Prostate gland (tissue), 2 donors: ENCODE data around the gene ARHGEF4. TPM values are rescaled to one million over a fixed set of nuclear protein-coding genes. Genes with fewer than 3 reads are reported as not detected.

Source experiments
- DNase-seq: peaks from one replicate; pipeline ENCODE4 v3.0.0-alpha.2; 2019; ENCODE audit warnings: low spot score
- H3K27ac ChIP-seq, 2 donors: fragments of 200-600 bp; sonication (generic); 2 replicates each; pipeline ENCODE4 v1.5.1; 2017 to 2019
- H3K27me3 ChIP-seq: fragments of 200-600 bp; sonication (generic); replicated peaks from 2 replicates; pipeline ENCODE4 v1.5.1; 2019; ENCODE audit not compliant: insufficient read depth
- H3K36me3 ChIP-seq, 2 donors: fragments of 200-600 bp; sonication (generic); 1 replicate in 1 of 2; 2 replicates in 1 of 2; pipeline versions ENCODE4 v1.5.1 to v1.8.1; 2017 to 2019
- H3K4me1 ChIP-seq: fragments of 200-600 bp; sonication (generic); replicated peaks from 2 replicates; pipeline ENCODE4 v1.5.1; 2019
- H3K4me3 ChIP-seq, 2 donors: fragments of 200-600 bp; sonication (generic); 2 replicates each; pipeline ENCODE4 v1.5.1; 2017 to 2019
- H3K9me3 ChIP-seq: fragments of 200-600 bp; sonication (generic); 2 replicates; pipeline ENCODE4 v1.5.1; 2017
- POLR2A ChIP-seq: fragments of 450-650 bp; IDR thresholded peaks from one replicate; pipeline ENCODE4 v1.6.1; 2016; ENCODE audit warnings: antibody characterized with exemption, mild to moderate bottlenecking
- POLR2AphosphoS5 ChIP-seq: sonication (generic); formaldehyde crosslinking; IDR thresholded peaks from one replicate; pipeline ENCODE4 v1.6.1; 2017; ENCODE audit warnings: antibody characterized with exemption
- WGBS: methylation state at CpG from one replicate; pipeline ENCODE4 v1.1.5; 2018; 5-methylcytosine and 5-hydroxymethylcytosine counted together
- intact Hi-C: fragments of 100-400 bp; cut with DNase I; formaldehyde crosslinking; loops from one replicate; pipeline ENCODE4 v1.14.2; 2022
- total RNA-seq, 2 donors: library from RNA; depleted of rRNA; stranded (reverse); fragments of >200 nt; gene quantifications; one replicate each; pipeline ENCODE4 v1.1.0, GENCODE V29; 2016
- TF ChIP-seq, protein P1 (sequence below), 4 experiments: fragments of 200-600 bp in 2 of 4; fragments of 450-650 bp in 2 of 4; sonication (generic) in 2 of 4; IDR thresholded peaks; 1 replicate in 3 of 4; 2 replicates in 1 of 4; pipeline ENCODE4 v1.5.1; 2016 to 2019; ENCODE audit warnings: antibody characterized with exemption in 4 of 4, mild to moderate bottlenecking in 2 of 4, moderate library complexity in 2 of 4

ARHGEF4 gene
- total RNA-seq, 2 donors from 2014 or later: 9.6 to 56.0 TPM

GRCh38 chr2:130791617-130791939 is 45.1 kb upstream of the ARHGEF4 start:
- Histone ChIP-seq H3K4me1 (no peaks in the 10 kb centered on the region), H3K27me3 (no peaks in the 10 kb centered on the region), H3K27ac (no peak overlapping the region), H3K4me3 (no peak overlapping the region), H3K9me3 (no peaks in the 10 kb centered on the region), H3K36me3 (no peaks in the 10 kb centered on the region)
- WGBS: 25% methylated on average over 4 of the region's 4 CpGs
- no peak for DNase-seq
- TF ChIP-seq POLR2A (no peak), POLR2AphosphoS5 (no peak)
- TF ChIP-seq, protein P1, sequence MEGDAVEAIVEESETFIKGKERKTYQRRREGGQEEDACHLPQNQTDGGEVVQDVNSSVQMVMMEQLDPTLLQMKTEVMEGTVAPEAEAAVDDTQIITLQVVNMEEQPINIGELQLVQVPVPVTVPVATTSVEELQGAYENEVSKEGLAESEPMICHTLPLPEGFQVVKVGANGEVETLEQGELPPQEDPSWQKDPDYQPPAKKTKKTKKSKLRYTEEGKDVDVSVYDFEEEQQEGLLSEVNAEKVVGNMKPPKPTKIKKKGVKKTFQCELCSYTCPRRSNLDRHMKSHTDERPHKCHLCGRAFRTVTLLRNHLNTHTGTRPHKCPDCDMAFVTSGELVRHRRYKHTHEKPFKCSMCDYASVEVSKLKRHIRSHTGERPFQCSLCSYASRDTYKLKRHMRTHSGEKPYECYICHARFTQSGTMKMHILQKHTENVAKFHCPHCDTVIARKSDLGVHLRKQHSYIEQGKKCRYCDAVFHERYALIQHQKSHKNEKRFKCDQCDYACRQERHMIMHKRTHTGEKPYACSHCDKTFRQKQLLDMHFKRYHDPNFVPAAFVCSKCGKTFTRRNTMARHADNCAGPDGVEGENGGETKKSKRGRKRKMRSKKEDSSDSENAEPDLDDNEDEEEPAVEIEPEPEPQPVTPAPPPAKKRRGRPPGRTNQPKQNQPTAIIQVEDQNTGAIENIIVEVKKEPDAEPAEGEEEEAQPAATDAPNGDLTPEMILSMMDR (IDR thresholded peaks at IDR 0.05): no peak
- intact Hi-C loops: loop anchor here (10.0 kb wide), 1 partner anchor 303 kb away; the partner anchor contains the start of gene FAM168B

- no peak overlapping the region for H3K27ac ChIP-seq
- no peaks in the 10 kb centered on the region for H3K9me3 ChIP-seq
- 44% methylated on average over 2 of the region's 2 CpGs for WGBS
- intact Hi-C loops: loop anchor here (10.0 kb wide), 1 partner anchor 299 kb away; the partner anchor contains the start of gene FAM168B
- no peaks in the 10 kb centered on the region for H3K27me3 ChIP-seq
- H3K36me3 ChIP-seq: no peaks in the 10 kb centered on the region
- TF ChIP-seq POLR2AphosphoS5 (no peak), POLR2A (no peak)
- TF ChIP-seq, protein P1 (IDR thresholded peaks at IDR 0.05): no peak
- H3K4me3 ChIP-seq: no peak overlapping the region
- DNase-seq: no peak
- H3K4me1 ChIP-seq: peaks cover 5% of the 10 kb centered on the region
Measured at GRCh38 chr2:130795431-130795830, 41.3 kb upstream of the ARHGEF4 start.

DNA sequence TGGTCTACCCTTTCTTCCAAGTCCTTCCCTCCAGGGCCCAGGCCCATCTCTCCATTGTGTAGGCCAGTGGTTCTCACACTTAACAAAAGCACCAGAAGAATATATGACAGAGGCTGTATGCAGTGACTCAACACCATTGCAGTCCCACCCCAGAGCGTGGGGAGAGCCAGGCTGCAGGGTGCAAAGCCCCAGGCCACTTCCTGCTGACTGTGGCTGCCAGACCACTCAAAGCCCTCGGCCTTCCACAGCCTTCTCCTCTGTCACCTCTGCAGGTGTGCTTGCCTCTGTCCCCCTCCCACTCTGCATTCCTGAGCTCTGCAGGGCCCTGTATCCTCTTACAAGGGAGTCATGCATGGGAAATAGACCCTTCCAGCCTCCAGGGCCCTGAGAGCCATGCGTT is 40.4 kb upstream of the ARHGEF4 start:
- no peak for DNase-seq
- intact Hi-C loops: loop anchor here (2.0 to 10.0 kb wide), 2 partner anchors 125 to 299 kb away; partner anchors contain the start of gene FAM168B

GRCh38 chr2:130797493-130798435 is 39.0 kb upstream of the ARHGEF4 start:
- under 1% methylated on average over 68 of the region's 96 CpGs for WGBS
- H3K4me1 ChIP-seq: peaks cover 5% of the 10 kb centered on the region
- no peaks in the 10 kb centered on the region for H3K9me3 ChIP-seq
- peak; percentile 88 for DNase-seq
- no peaks in the 10 kb centered on the region for H3K36me3 ChIP-seq
- intact Hi-C loops: loop anchor here (1.0 to 10.0 kb wide), 3 partner anchors 76 to 297 kb away; partner anchors contain the start of gene FAM168B
- H3K27ac ChIP-seq: peak overlapping the region; percentile 90 to 95
- H3K4me3 ChIP-seq: peak overlapping the region; percentile 78 to 89
- H3K27me3 ChIP-seq: no peaks in the 10 kb centered on the region
- TF ChIP-seq POLR2AphosphoS5 (no peak), POLR2A (peak; percentile 7)
- TF ChIP-seq, protein P1 (IDR thresholded peaks at IDR 0.05): peak; percentile 72 to 95 (median 88)

More for the DNA sequence above, 40.4 kb upstream of the ARHGEF4 start:
- Histone ChIP-seq H3K27ac (no peak overlapping the region), H3K36me3 (no peaks in the 10 kb centered on the region), H3K27me3 (no peaks in the 10 kb centered on the region), H3K4me1 (peaks cover 5% of the 10 kb centered on the region), H3K9me3 (no peaks in the 10 kb centered on the region), H3K4me3 (no peak overlapping the region)
- TF ChIP-seq, protein P1 (IDR thresholded peaks at IDR 0.05): no peak
- TF ChIP-seq POLR2A: no peak
- no peak for TF ChIP-seq POLR2AphosphoS5
- WGBS: 76% methylated on average over 3 of the region's 3 CpGs
